Endothelial cell of umbilical vein (primary cell): ENCODE results near the gene SPATA32. TPM values are rescaled to one million over a fixed set of nuclear protein-coding genes. Genes with fewer than 3 reads are reported as not detected.

Experiments
- BruUV-seq: library from RNA; stranded (reverse); fragments of 400-500 nt; replicated peaks from 2 replicates; lab custom pipeline; 2021; lab: Mats Ljungman, UMichigan
- CTCF ChIA-PET: fragments of 300-600, 350-600 bp; sonication (Branson Sonifier 250); formaldehyde crosslinking; loops from one replicate; lab custom pipeline; 2021; ENCODE audit warnings: antibody characterized with exemption, inconsistent platforms; lab: Charles Lee
- POLR2A ChIA-PET: fragments of 300-600, 350-600 bp; sonication (Branson Sonifier 250); formaldehyde crosslinking; loops from one replicate; lab custom pipeline; 2021; ENCODE audit warnings: antibody characterized with exemption, inconsistent platforms; lab: Charles Lee
- DNase-seq: peaks from one replicate; pipeline ENCODE4 v3.0.0-alpha.2; 2011; ENCODE audit warnings: low read depth, low spot score
- FAIRE-seq: peaks from 2 replicates; lab custom pipeline; 2011; peaks lifted over from hg19 to GRCh38; lab: Jason Lieb, UNC
- H2AFZ ChIP-seq: 2 replicates; pipeline ENCODE4 v1.6.0; 2012; ENCODE audit warnings: low read depth, low read length, control low read depth, inconsistent platforms
- H3K27ac ChIP-seq: 2 replicates; pipeline ENCODE4 v1.5.1; 2011; ENCODE audit warnings: low read depth, mild to moderate bottlenecking, control low read depth, low read length, moderate library complexity; ENCODE audit not compliant: insufficient read depth
- H3K27me3 ChIP-seq, 2 experiments: 2 replicates each; pipeline versions ENCODE4 v1.6.0 to v1.6.1; 2011; ENCODE audit warnings: low read length in 2 of 2, mixed read lengths in 1 of 2; ENCODE audit not compliant: control insufficient read depth in 2 of 2, insufficient read depth in 2 of 2
- H3K36me3 ChIP-seq, 2 experiments: 2 replicates in 1 of 2; 3 replicates in 1 of 2; pipeline ENCODE4 v1.5.1; 2011; ENCODE audit warnings: low read length in 2 of 2, mild to moderate bottlenecking in 1 of 2, moderate library complexity in 1 of 2; ENCODE audit not compliant: control insufficient read depth in 2 of 2, insufficient read depth in 2 of 2; ENCODE audit errors: extremely low read depth in 1 of 2
- H3K4me1 ChIP-seq: 3 replicates; pipeline ENCODE4 v1.5.1; 2011; ENCODE audit warnings: mild to moderate bottlenecking, low read length; ENCODE audit not compliant: control insufficient read depth, insufficient read depth; ENCODE audit errors: extremely low read depth
- H3K4me2 ChIP-seq: 2 replicates; pipeline ENCODE4 v1.6.1; 2011; ENCODE audit warnings: low read length, control low read depth, mixed read lengths; ENCODE audit not compliant: insufficient read depth
- H3K4me3 ChIP-seq, 3 experiments: fragments of 200-600 bp in 1 of 3; sonication (generic), shearing (Covaris generic) in 1 of 3; replicated peaks in 1 of 3; 2 replicates each; pipeline ENCODE4 v1.5.1; 2011 to 2016; ENCODE audit warnings: control low read depth in 3 of 3, low read length in 3 of 3, mild to moderate bottlenecking in 2 of 3, inconsistent platforms in 1 of 3, low read depth in 1 of 3, moderate library complexity in 1 of 3; ENCODE audit not compliant: insufficient read depth in 1 of 3
- H3K79me2 ChIP-seq: 2 replicates; pipeline ENCODE4 v1.6.0; 2012; ENCODE audit warnings: low read length, inconsistent platforms; ENCODE audit not compliant: control insufficient read depth, insufficient read depth
- H3K9ac ChIP-seq: replicated peaks from 2 replicates; pipeline ENCODE3; 2011; ENCODE audit warnings: low read length, control low read depth; ENCODE audit not compliant: insufficient read depth; ENCODE audit errors: extremely low read depth
- H3K9me1 ChIP-seq: replicated peaks from 3 replicates; pipeline ENCODE4 v1.6.0; 2011; ENCODE audit warnings: mild to moderate bottlenecking, low read length; ENCODE audit not compliant: control insufficient read depth, insufficient read depth; ENCODE audit errors: extremely low read depth
- H3K9me3 ChIP-seq: replicated peaks from 2 replicates; pipeline ENCODE4 v1.5.1; 2012; ENCODE audit warnings: low read length, inconsistent platforms; ENCODE audit not compliant: control insufficient read depth, insufficient read depth
- H4K20me1 ChIP-seq: replicated peaks from 2 replicates; pipeline ENCODE3; 2011; ENCODE audit warnings: mild to moderate bottlenecking, low read length; ENCODE audit not compliant: control insufficient read depth, insufficient read depth; ENCODE audit errors: extremely low read depth
- CTCF ChIP-seq, 2 donors: IDR thresholded peaks; 1 replicate in 1 of 2; 2 replicates in 1 of 2; pipeline ENCODE4 v1.5.1; 2011; ENCODE audit warnings: low read length in 2 of 2, mild to moderate bottlenecking in 2 of 2, moderate library complexity in 2 of 2, control low read depth in 1 of 2, inconsistent platforms in 1 of 2, low read depth in 1 of 2; ENCODE audit not compliant: insufficient read depth in 1 of 2; ENCODE audit errors: extremely low read depth in 1 of 2
- MAX ChIP-seq: IDR thresholded peaks from 2 replicates; pipeline ENCODE4 v1.6.1; 2011; ENCODE audit not compliant: insufficient read depth, insufficient read length
- dilution Hi-C: fragments of 300-500 bp; cut with MboI; formaldehyde crosslinking; loops from one replicate; pipeline ENCODE4 v1.15.0; 2019; ENCODE audit warnings: low sequenced_read_pairs; ENCODE audit not compliant: extremely low pct_ligation_motif_present
- intact Hi-C: fragments of 100-400 bp; cut with micrococcal nuclease; formaldehyde crosslinking; loops from one replicate; pipeline ENCODE4 v1.10.0; 2022
- polyA plus RNA-seq, 4 experiments: library from polyadenylated mRNA; depleted of rRNA in 3 of 4; stranded (reverse) in 3 of 4; unstranded in 1 of 4; fragments of >200 nt; gene quantifications; 2 replicates each; pipeline versions ENCODE4 v1.2.1 to v1.2.3, GENCODE V29; 2011 to 2012; ENCODE audit warnings: missing spikeins in 1 of 4
- total RNA-seq: library from RNA; stranded (reverse); gene quantifications from 2 replicates; pipeline ENCODE4 v1.2.3, GENCODE V29; 2021

The SPATA32 gene
- total and polyA plus RNA-seq, 2 donors (not counting 3 experiments of a cell fraction or from before 2014, with no cell fraction given): not detected

GRCh38 chr17:45256114-45256966 lies 5.6 kb downstream of the SPATA32 start:
- POLR2A ChIA-PET: no interaction called here
- no peak overlapping the region for H3K9ac ChIP-seq

More at GRCh38 chr17:45256114-45256966, 5.6 kb downstream of the SPATA32 start:
- BruUV-seq: no TSS peak
- Histone ChIP-seq H3K27me3 (peaks cover 0 to 2% of the 10 kb centered on the region in 2 experiments), H3K4me2 (no peak overlapping the region), H3K9me3 (no peaks in the 10 kb centered on the region), H3K27ac (no peak overlapping the region), H4K20me1 (no peaks in the 10 kb centered on the region), H2AFZ (no peak overlapping the region), H3K9me1 (no peaks in the 10 kb centered on the region), H3K4me3 (no peak overlapping the region), H3K4me1 (no peaks in the 10 kb centered on the region), H3K36me3 (no peaks in the 10 kb centered on the region), H3K79me2 (no peaks in the 10 kb centered on the region)
- dilution Hi-C loops: no loop called here
- CTCF ChIA-PET: interaction anchor here (1.2 to 3.0 kb wide), 5 partner anchors 10 to 21 kb away, joined by 3 to 13 read pairs (median 5); no protein-coding TSS in a partner anchor
- TF ChIP-seq MAX (no peak), CTCF (IDR thresholded peaks at IDR 0.05; ENCODE audit: extremely low read depth in 1 of 2, insufficient read depth in 1 of 2, low read depth in 1 of 2, low read length in 2 of 2) (peak in 1 of 2 donors; percentile 27)
- FAIRE-seq (no peak), DNase-seq (no peak)
- intact Hi-C loops: no loop called here
